ENCODE measurements around the gene TMEM170B.

Gene TMEM170B

DNA sequence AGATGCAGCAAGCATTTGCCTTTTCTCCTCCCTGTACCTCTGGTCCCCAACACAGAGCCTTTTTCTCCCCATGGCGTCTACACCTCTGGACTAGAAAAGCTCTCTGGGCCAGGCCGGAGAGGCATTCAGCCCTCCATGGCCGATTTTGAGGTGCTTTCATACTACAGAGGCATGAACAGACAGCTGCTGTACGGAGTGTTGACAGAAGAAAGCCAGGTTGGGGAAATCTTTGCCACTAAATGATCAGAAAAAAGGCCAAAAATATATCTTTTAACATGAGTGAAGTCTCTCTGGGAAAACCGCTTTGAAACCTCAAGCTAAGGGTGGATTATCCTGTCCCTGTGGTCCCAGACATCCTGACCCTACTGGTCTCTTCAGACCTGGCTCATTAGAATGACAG, 94.0 kb downstream of the TMEM170B start:
- WGBS (ENCODE audit: insufficient coverage, insufficient read length): no CpG with 5 or more reads among the region's 5 CpGs
- Histone ChIP-seq H3K4me1 (ENCODE audit: control insufficient read depth, insufficient read depth, low read length) (no peaks in the 10 kb centered on the region; the same call in 1 of the 2 replicates), H3K36me3 (ENCODE audit: control insufficient read depth, insufficient read depth, low read length) (no peaks in the 10 kb centered on the region), H3K9me3 (ENCODE audit: control insufficient read depth, insufficient read depth, low read length) (no peaks in the 10 kb centered on the region), H3K4me3 (ENCODE audit: low read length) (no peak overlapping the region), H3K27me3 (ENCODE audit: control insufficient read depth, insufficient read depth, low read length) (no peaks in the 10 kb centered on the region), H3K27ac (ENCODE audit: low read length) (no peak overlapping the region)
- DNase-seq (ENCODE audit: low read depth, low spot score): no peak

DNA sequence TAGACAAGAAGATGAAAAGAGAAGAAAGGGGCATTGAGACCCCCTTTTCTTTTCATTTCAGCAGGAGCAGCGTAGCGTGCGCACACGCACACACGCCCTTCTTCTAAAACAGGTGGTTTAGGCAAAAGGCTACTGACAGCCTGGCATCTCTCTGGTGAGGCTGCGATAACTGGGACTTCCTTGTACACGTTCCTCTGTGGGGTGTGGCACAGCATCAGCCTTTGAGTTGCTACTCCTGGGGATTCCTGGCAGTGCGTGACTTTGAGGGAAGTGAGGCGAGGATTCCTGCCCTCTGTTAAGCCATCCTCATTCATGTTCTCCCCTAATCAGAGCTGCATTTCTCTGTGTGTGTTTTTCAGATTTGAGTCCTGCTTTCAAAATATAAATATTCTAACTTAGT, 94.7 kb downstream of the TMEM170B start:
- Histone ChIP-seq H3K4me1 (ENCODE audit: control insufficient read depth, insufficient read depth, low read length) (no peaks in the 10 kb centered on the region; the same call in 1 of the 2 replicates), H3K9me3 (ENCODE audit: control insufficient read depth, insufficient read depth, low read length) (no peaks in the 10 kb centered on the region), H3K36me3 (ENCODE audit: control insufficient read depth, insufficient read depth, low read length) (no peaks in the 10 kb centered on the region), H3K4me3 (ENCODE audit: low read length) (no peak overlapping the region), H3K27me3 (ENCODE audit: control insufficient read depth, insufficient read depth, low read length) (no peaks in the 10 kb centered on the region), H3K27ac (ENCODE audit: low read length) (no peak overlapping the region)
- DNase-seq (ENCODE audit: low read depth, low spot score): no peak
- no CpG with 5 or more reads among the region's 9 CpGs for WGBS (ENCODE audit: insufficient coverage, insufficient read length)

DNA sequence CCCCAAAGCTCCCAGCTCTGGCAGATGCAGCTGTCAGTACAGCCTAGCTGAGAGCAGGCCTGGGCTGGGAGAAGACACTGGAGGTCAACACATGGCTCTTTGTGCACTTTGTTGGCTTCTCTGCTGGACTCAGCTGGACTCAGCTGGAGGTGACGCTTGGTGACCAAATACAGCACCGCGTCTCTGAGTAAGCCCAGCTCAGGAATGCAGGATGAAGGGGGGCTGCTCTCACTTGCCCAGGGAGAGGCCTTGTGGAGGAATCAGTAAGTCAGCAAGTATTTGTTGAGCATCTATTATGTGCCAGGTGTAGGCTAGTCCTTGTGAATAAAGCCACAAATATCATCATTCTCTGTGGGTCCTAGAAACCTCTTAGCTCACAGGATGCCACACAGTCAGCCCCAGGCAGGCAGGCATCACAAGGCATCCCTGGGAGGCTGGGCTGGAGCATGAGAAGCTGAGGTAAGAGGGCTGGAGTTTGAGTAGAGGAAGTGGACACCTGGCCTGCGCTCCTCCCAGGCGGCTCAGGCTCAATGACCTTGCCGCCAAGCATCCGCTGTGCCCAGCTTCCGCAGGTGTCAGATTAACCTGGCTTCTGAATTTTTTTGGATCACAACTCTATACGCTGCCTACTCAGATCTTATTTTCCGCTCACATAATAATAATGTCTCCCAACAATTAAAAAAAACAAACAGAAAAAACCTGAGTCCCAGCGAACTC, 95.4 kb downstream of the TMEM170B start:
- Histone ChIP-seq H3K27ac (ENCODE audit: low read length) (no peak overlapping the region), H3K9me3 (ENCODE audit: control insufficient read depth, insufficient read depth, low read length) (no peaks in the 10 kb centered on the region), H3K4me1 (ENCODE audit: control insufficient read depth, insufficient read depth, low read length) (no peaks in the 10 kb centered on the region; the same call in 1 of the 2 replicates), H3K4me3 (ENCODE audit: low read length) (no peak overlapping the region), H3K27me3 (ENCODE audit: control insufficient read depth, insufficient read depth, low read length) (no peaks in the 10 kb centered on the region), H3K36me3 (ENCODE audit: control insufficient read depth, insufficient read depth, low read length) (no peaks in the 10 kb centered on the region)
- no CpG with 5 or more reads among the region's 11 CpGs for WGBS (ENCODE audit: insufficient coverage, insufficient read length)
- no peak for DNase-seq (ENCODE audit: low read depth, low spot score)
